Measurements from ENCODE around the gene INO80D. TPM values are rescaled to one million over a fixed set of nuclear protein-coding genes. Genes with fewer than 3 reads are reported as not detected.
"Not testable (repeated sequence)": the region's sequence is repeated elsewhere in the genome, so short reads cannot be mapped to it uniquely, and the experiment has no call there.

Gene INO80D
- total and polyA plus RNA-seq, 8 donors = 0.46 to 67.1 (median 23.8) TPM

DNA sequence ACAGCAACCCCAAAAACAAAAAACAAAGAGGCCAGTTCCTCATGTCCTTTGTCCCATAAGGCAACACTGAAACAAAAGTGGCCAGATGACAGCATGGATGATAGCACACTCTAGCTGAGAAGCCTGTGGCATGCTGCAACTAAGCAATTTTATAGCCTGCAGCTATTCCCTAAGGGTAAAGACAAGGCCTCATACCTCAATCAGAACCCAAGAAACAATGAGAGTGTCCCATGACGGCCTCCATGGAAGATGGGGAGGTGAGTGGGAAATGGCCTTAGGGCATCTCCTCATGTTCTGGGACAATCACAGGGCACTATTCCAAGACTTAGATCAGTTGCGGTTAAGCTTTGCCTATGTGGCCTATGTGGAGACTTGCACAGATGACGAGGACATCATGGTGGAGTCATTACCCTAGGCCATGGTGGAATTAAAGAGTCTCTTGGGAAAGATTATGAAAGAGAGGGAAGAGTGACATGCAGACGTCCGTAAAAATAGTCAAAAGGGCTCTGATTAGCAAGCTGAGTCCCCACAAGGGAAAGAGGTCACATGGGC, 103.1 kb downstream of the INO80D start:
- H3K27ac ChIP-seq = no peak overlapping the region
- no peaks in the 10 kb centered on the region for H3K9me3 ChIP-seq
- DNase-seq = no peak
- H3K4me3 ChIP-seq = no peak overlapping the region
- 89 to 97% (median 95%) methylated on average over 5 of the region's 5 CpGs for WGBS, 5 donors
- no peaks in the 10 kb centered on the region for H3K4me1 ChIP-seq
- intact Hi-C loops (cut with DNase I; ENCODE audit: low total_unique reads) = no loop called here
- no peak for TF ChIP-seq CTCF (IDR thresholded peaks at IDR 0.05)
- TF ChIP-seq POLR2A (IDR thresholded peaks at IDR 0.05) = no peak
- TF ChIP-seq POLR2AphosphoS5 (IDR thresholded peaks at IDR 0.05) = no peak
- no peak for TF ChIP-seq EP300 (IDR thresholded peaks at IDR 0.05)
- no peaks in the 10 kb centered on the region for H3K36me3 ChIP-seq
- H3K27me3 ChIP-seq = no peaks in the 10 kb centered on the region

DNA sequence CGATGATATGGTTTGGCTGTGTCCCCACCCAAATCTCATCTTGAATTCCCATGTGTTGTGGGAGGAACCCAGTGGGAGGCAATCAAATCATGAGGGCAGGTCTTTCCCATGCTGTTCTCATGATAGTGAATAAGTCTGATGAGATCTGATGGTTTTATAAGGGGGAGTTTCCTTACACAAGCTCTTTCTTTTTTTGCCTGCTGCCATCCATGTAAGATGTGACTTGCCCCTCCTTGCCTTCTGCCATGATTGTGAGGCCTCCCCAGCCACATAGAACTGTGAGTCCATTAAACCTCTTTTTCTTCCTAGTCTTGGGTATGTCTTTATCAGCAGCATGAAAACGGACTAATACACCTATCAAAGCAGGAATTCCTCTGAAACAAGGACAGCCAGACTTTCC, 107.2 kb downstream of the INO80D start:
- intact Hi-C loops (cut with DNase I; ENCODE audit: low total_unique reads); DNase-seq; H3K4me3 ChIP-seq; H3K36me3 ChIP-seq; H3K9me3 ChIP-seq; H3K27me3 ChIP-seq; H3K27ac ChIP-seq: not testable (repeated sequence)
- H3K4me1 ChIP-seq = peaks cover 11 to 24% (median 18%) of the 10 kb centered on the region in 4 donors
- 81 to 89% (median 87%) methylated on average over 2 of the region's 2 CpGs for whole genome bisulfite sequencing, 5 donors

GRCh38 chr2:205977699-205978098, 108.3 kb downstream of the INO80D start:
- peaks cover 11 to 33% (median 18%) of the 10 kb centered on the region in 4 donors for H3K4me1 ChIP-seq
- H3K27ac ChIP-seq; H3K27me3 ChIP-seq; H3K9me3 ChIP-seq; DNase-seq; H3K4me3 ChIP-seq; H3K36me3 ChIP-seq; intact Hi-C loops (cut with DNase I; ENCODE audit: low total_unique reads): not testable (repeated sequence)
- WGBS, 5 donors = 86 to 97% (median 88%) methylated on average over 7 of the region's 7 CpGs

DNA sequence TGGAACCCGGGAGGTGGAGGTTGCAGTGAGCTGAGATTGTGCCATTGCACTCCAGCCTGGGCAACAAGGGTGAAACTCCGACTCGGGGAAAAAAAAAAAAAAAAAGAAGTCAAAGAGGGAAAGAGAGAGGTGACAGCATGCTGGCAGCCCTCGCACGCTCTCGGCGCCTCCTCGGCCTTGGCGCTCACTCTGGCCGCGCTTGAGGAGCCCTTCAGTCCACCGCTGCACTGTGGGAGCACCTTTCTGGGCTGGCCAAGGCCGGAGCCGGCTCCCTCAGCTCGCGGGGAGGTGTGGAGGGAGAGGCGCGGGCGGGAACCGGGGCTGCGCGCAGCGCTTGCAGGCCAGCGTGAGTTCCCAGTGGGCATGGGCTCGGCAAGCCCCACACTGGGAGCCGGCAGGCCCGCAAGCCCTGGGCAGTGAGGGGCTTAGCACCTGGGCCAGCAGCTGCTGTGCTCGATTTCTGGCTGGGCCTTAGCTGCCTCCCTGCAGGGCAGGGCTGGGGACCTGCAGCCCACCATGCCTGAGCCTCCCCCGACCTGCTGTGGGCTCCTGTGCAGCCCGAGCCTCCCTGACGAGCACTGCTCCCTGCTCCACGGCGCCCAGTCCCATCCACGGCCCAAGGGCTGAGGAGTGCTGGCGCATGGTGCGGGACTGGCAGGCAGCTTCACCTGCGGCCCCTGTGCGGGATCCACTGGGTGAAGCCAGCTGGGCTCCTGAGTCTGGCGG, 108.9 kb downstream of the INO80D start:
- intact Hi-C loops (cut with DNase I; ENCODE audit: low total_unique reads); DNase-seq; H3K4me3 ChIP-seq; H3K9me3 ChIP-seq; H3K36me3 ChIP-seq; H3K27me3 ChIP-seq: not testable (repeated sequence)
- Histone ChIP-seq H3K4me1 (peaks cover 11 to 37% (median 18%) of the 10 kb centered on the region in 4 donors), H3K27ac (peak overlapping the region in 3 of 5 donors; percentile 83 to 90 (median 86))
- 95 to 98% (median 98%) methylated on average over 21 to 39 of the region's 39 CpGs for WGBS, 5 donors

- no peak for DNase-seq
- Histone ChIP-seq H3K36me3 (no peaks in the 10 kb centered on the region), H3K4me1 (peaks cover 11 to 43% (median 21%) of the 10 kb centered on the region in 4 donors), H3K27me3 (no peaks in the 10 kb centered on the region), H3K4me3 (no peak overlapping the region), H3K27ac (peak overlapping the region; percentile 43 to 90 (median 84)), H3K9me3 (no peaks in the 10 kb centered on the region)
- intact Hi-C loops (cut with DNase I; ENCODE audit: low total_unique reads) = no loop called here
- TF ChIP-seq POLR2A (IDR thresholded peaks at IDR 0.05) (no peak), EP300 (IDR thresholded peaks at IDR 0.05) (no peak), CTCF (IDR thresholded peaks at IDR 0.05) (no peak), POLR2AphosphoS5 (IDR thresholded peaks at IDR 0.05) (no peak)
- 79 to 88% (median 82%) methylated on average over 19 of the region's 19 CpGs for WGBS, 5 donors
Measured at GRCh38 chr2:205976120-205976814, 109.7 kb downstream of the INO80D start.

Data from stomach (tissue), 9 donors.